Measurements from ENCODE around the gene CCDC177. TPM values are rescaled to one million over a fixed set of nuclear protein-coding genes. Genes with fewer than 3 reads are reported as not detected.

The CCDC177 gene
- total and polyA plus RNA-seq, 2 of the 8 experiments (the other 6 are each of a cell fraction or from before 2014, with no cell fraction given): 0.62 to 2.8 TPM

Other genes starting within 250 kb of the CCDC177 start
- 447 and 454 TPM in 2 replicates for gene ERH, start 176.6 kb downstream of the CCDC177 start, total RNA-seq (2021; fragmentation: NEBNext Ultra II Directional; extraction: Animal tissue kit (Norgen Biotek cat#: 25700))
- gene ERH, start 176.6 kb downstream of the CCDC177 start, polyA plus RNA-seq (2011; rRNA removed): 157 and 329 TPM in 2 replicates
- 43.8 and 44.2 TPM in 2 replicates for gene SLC39A9, start 176.2 kb downstream of the CCDC177 start, total RNA-seq (2021; fragmentation: NEBNext Ultra II Directional; extraction: Animal tissue kit (Norgen Biotek cat#: 25700))
- gene SLC39A9, start 176.2 kb downstream of the CCDC177 start, polyA plus RNA-seq (2011; rRNA removed): 26.6 and 31.0 TPM in 2 replicates
- 0.48 and 0.67 TPM in 2 replicates for gene PLEKHD1, start 90.1 kb downstream of the CCDC177 start, total RNA-seq (2021; fragmentation: NEBNext Ultra II Directional; extraction: Animal tissue kit (Norgen Biotek cat#: 25700))
- 0.24 and 0.42 TPM in 2 replicates for gene PLEKHD1, start 90.1 kb downstream of the CCDC177 start, polyA plus RNA-seq (2011; rRNA removed)
- gene SUSD6, start 36.7 kb upstream of the CCDC177 start, total RNA-seq (2021; fragmentation: NEBNext Ultra II Directional; extraction: Animal tissue kit (Norgen Biotek cat#: 25700)): 3.8 and 5.1 TPM in 2 replicates
- gene SUSD6, start 36.7 kb upstream of the CCDC177 start, polyA plus RNA-seq (2011; rRNA removed): 2.9 and 3.0 TPM in 2 replicates
- gene SRSF5, start 192.3 kb upstream of the CCDC177 start, total RNA-seq (2021; fragmentation: NEBNext Ultra II Directional; extraction: Animal tissue kit (Norgen Biotek cat#: 25700)): 226 and 238 TPM in 2 replicates
- 101 and 114 TPM in 2 replicates for gene SRSF5, start 192.3 kb upstream of the CCDC177 start, polyA plus RNA-seq (2011; rRNA removed)
- gene SLC10A1, start 222.4 kb upstream of the CCDC177 start, total RNA-seq (2021; fragmentation: NEBNext Ultra II Directional; extraction: Animal tissue kit (Norgen Biotek cat#: 25700)): not detected in 2 replicates
- not detected in 2 replicates for gene SLC10A1, start 222.4 kb upstream of the CCDC177 start, polyA plus RNA-seq (2011; rRNA removed)